Stomach (tissue), 9 donors: Measurements from ENCODE around the gene HOMER3. TPM values are rescaled to one million over a fixed set of nuclear protein-coding genes. Genes with fewer than 3 reads are reported as not detected.

ENCODE experiments used
- DNase-seq, 2 donors: peaks; one replicate each; pipeline versions ENCODE4 v3.0.0 to v3.0.0-alpha.2; 2013 to 2019
- H3K27ac ChIP-seq, 5 donors: fragments of 200-600 bp in 4 of 5; sonication (generic) in 4 of 5; one replicate each; pipeline ENCODE4 v1.5.1; 2013 to 2019; ENCODE audit warnings: mild to moderate bottlenecking in 1 of 5, moderate library complexity in 1 of 5
- H3K27me3 ChIP-seq, 3 donors: fragments of 200-600 bp; sonication (generic); one replicate each; pipeline ENCODE4 v1.5.1; 2017 to 2019; ENCODE audit warnings: mixed run types in 1 of 3
- H3K36me3 ChIP-seq, 4 donors: fragments of 200-600 bp; sonication (generic); 1 replicate in 3 of 4; 2 replicates in 1 of 4; pipeline ENCODE4 v1.5.1; 2016 to 2019
- H3K4me1 ChIP-seq, 4 donors: fragments of 200-600 bp; sonication (generic); one replicate each; pipeline ENCODE4 v1.5.1; 2016 to 2019
- H3K4me3 ChIP-seq, 4 donors: fragments of 200-600 bp; sonication (generic) in 3 of 4; one replicate each; pipeline ENCODE4 v1.5.1; 2016 to 2019; ENCODE audit warnings: mild to moderate bottlenecking in 1 of 4
- H3K9me3 ChIP-seq, 4 donors: fragments of 200-600 bp; sonication (generic); one replicate each; pipeline ENCODE4 v1.5.1; 2016 to 2019
- CTCF ChIP-seq, 7 experiments: fragments of 450-650 bp in 4 of 7; fragments of 200-600 bp in 3 of 7; sonication (generic) in 3 of 7; IDR thresholded peaks; one replicate each; pipeline ENCODE4 v1.5.1; 2016 to 2019; ENCODE audit warnings: antibody characterized with exemption in 7 of 7, control low read depth in 2 of 7, mild to moderate bottlenecking in 1 of 7
- EP300 ChIP-seq: sonication (generic); formaldehyde crosslinking; IDR thresholded peaks from one replicate; pipeline ENCODE4 v1.6.1; 2017; ENCODE audit warnings: antibody characterized with exemption
- POLR2A ChIP-seq, 4 donors: fragments of 450-650 bp; IDR thresholded peaks; one replicate each; pipeline ENCODE4 v1.6.1; 2016; ENCODE audit warnings: antibody characterized with exemption in 4 of 4, control low read depth in 2 of 4, mild to moderate bottlenecking in 1 of 4, moderate library complexity in 1 of 4
- POLR2AphosphoS5 ChIP-seq, 3 donors: sonication (generic); formaldehyde crosslinking; IDR thresholded peaks; one replicate each; pipeline ENCODE4 v1.6.1; 2016; ENCODE audit warnings: antibody characterized with exemption in 3 of 3
- WGBS, 5 donors: extraction: QIAGEN DNeasy Blood & Tissue Kit in 3 of 5; methylation state at CpG; one replicate each; pipeline versions ENCODE4 v1.1.5 to v1.1.7; 2013 to 2018; 5-methylcytosine and 5-hydroxymethylcytosine counted together
- intact Hi-C: fragments of 100-400 bp; cut with DNase I; formaldehyde crosslinking; loops from one replicate; pipeline ENCODE4 v1.15.1; 2023; ENCODE audit warnings: low total_unique reads
- polyA plus RNA-seq, 3 donors: library from polyadenylated mRNA; stranded (reverse); fragments of 200-250 nt; gene quantifications; one replicate each; pipeline ENCODE4 v1.2.3, GENCODE V29; 2013
- total RNA-seq, 5 donors: library from RNA; depleted of rRNA; stranded (reverse); fragments of >200 nt; gene quantifications; one replicate each; pipeline versions ENCODE4 v1.1.0 to v1.2.3, GENCODE V29; 2014 to 2016
- donor health status: healthy with polysubstance abuse.
- donor health status: Bipolar disorder and iron deficiency.
- donor health status: healthy.

HOMER3 gene
- total and polyA plus RNA-seq, 8 donors: 5.1 to 74.7 (median 16.8) TPM

- no peaks in the 10 kb centered on the region for H3K9me3 ChIP-seq
- H3K36me3 ChIP-seq: peaks cover 54 to 76% (median 70%) of the 10 kb centered on the region in 4 donors
- DNase-seq: no peak
- H3K27me3 ChIP-seq: peaks cover 0 to 12% (median 6%) of the 10 kb centered on the region in 3 donors
- intact Hi-C loops: no loop called here
- H3K27ac ChIP-seq: no peak overlapping the region
- H3K4me3 ChIP-seq: no peak overlapping the region
- 81 to 92% (median 87%) methylated on average over 6 to 7 of the region's 7 CpGs for WGBS, 5 donors
- H3K4me1 ChIP-seq: peaks cover 0 to 19% (median 2%) of the 10 kb centered on the region in 4 donors
- no peak for TF ChIP-seq POLR2A (IDR thresholded peaks at IDR 0.05)
These were observed 39.5 kb downstream of the HOMER3 start for GRCh38 chr19:18901491-18901890.

GRCh38 chr19:18900700-18901481, 40.1 kb downstream of the HOMER3 start:
- TF ChIP-seq CTCF (IDR thresholded peaks at IDR 0.05) (no peak), POLR2A (IDR thresholded peaks at IDR 0.05) (no peak), POLR2AphosphoS5 (IDR thresholded peaks at IDR 0.05) (no peak), EP300 (no peak)
- Histone ChIP-seq H3K27me3 (peaks cover 0 to 16% (median 10%) of the 10 kb centered on the region in 3 donors), H3K4me1 (peaks cover 4 to 23% (median 6%) of the 10 kb centered on the region in 4 donors), H3K9me3 (no peaks in the 10 kb centered on the region), H3K4me3 (no peak overlapping the region), H3K36me3 (peaks cover 48 to 70% (median 64%) of the 10 kb centered on the region in 4 donors), H3K27ac (no peak overlapping the region)
- no peak for DNase-seq
- intact Hi-C loops: no loop called here
- WGBS, 5 donors: 85 to 91% (median 86%) methylated on average over 12 to 17 of the region's 17 CpGs

GRCh38 chr19:18899624-18900560, 41.1 kb downstream of the HOMER3 start:
- no peak overlapping the region for H3K4me3 ChIP-seq
- no peak for DNase-seq
- peaks cover 12 to 32% (median 14%) of the 10 kb centered on the region in 4 donors for H3K4me1 ChIP-seq
- H3K9me3 ChIP-seq: no peaks in the 10 kb centered on the region
- no peak overlapping the region for H3K27ac ChIP-seq
- no peak for TF ChIP-seq EP300
- no peak for TF ChIP-seq CTCF (IDR thresholded peaks at IDR 0.05)
- no peak for TF ChIP-seq POLR2A (IDR thresholded peaks at IDR 0.05)
- no peak for TF ChIP-seq POLR2AphosphoS5 (IDR thresholded peaks at IDR 0.05)
- peaks cover 0 to 25% (median 18%) of the 10 kb centered on the region in 3 donors for H3K27me3 ChIP-seq
- H3K36me3 ChIP-seq: peaks cover 38 to 60% (median 54%) of the 10 kb centered on the region in 4 donors
- intact Hi-C loops: no loop called here
- WGBS, 5 donors: 82 to 90% (median 86%) methylated on average over 12 to 20 of the region's 20 CpGs

GRCh38 chr19:18898607-18899408, 42.2 kb downstream of the HOMER3 start:
- no peak for TF ChIP-seq CTCF (IDR thresholded peaks at IDR 0.05)
- no peak for TF ChIP-seq EP300
- no peak for TF ChIP-seq POLR2A (IDR thresholded peaks at IDR 0.05)
- no peak for TF ChIP-seq POLR2AphosphoS5 (IDR thresholded peaks at IDR 0.05)
- Histone ChIP-seq H3K27me3 (peaks cover 5 to 36% (median 29%) of the 10 kb centered on the region in 3 donors), H3K4me3 (no peak overlapping the region), H3K4me1 (peaks cover 13 to 43% (median 25%) of the 10 kb centered on the region in 4 donors), H3K9me3 (no peaks in the 10 kb centered on the region), H3K36me3 (peaks cover 31 to 49% (median 43%) of the 10 kb centered on the region in 4 donors), H3K27ac (no peak overlapping the region)
- intact Hi-C loops: no loop called here
- no peak for DNase-seq
- WGBS, 5 donors: 59 to 76% (median 65%) methylated on average over 14 to 18 of the region's 18 CpGs
